GM23338 (cell line): ENCODE results near the gene TMBIM1. TPM values are rescaled to one million over a fixed set of nuclear protein-coding genes. Genes with fewer than 3 reads are reported as not detected.

Source experiments
- ATAC-seq: fragments of 200-7000 bp; cut with Tn5 transposase; 3 replicates; pipeline ENCODE4 v1.9.1; 2020
- DNase-seq: peaks from one replicate; pipeline ENCODE4 v3.0.0-alpha.2; 2015; ENCODE audit warnings: low spot score
- H2AFZ ChIP-seq: fragments of 200-600 bp; sonication (generic); 2 replicates; pipeline ENCODE4 v1.8.0; 2016; ENCODE audit warnings: antibody characterized with exemption, mild to moderate bottlenecking, moderate library complexity
- H3F3A ChIP-seq: fragments of 200-600 bp; sonication (generic); replicated peaks from 2 replicates; pipeline ENCODE4 v1.8.0; 2017; ENCODE audit warnings: antibody characterized with exemption, mixed run types, low read depth
- H3K27ac ChIP-seq: fragments of 200-600 bp; sonication (generic); 2 replicates; pipeline ENCODE4 v1.6.1; 2016; ENCODE audit warnings: low read depth
- H3K27me3 ChIP-seq: fragments of 200-600 bp; sonication (generic); 2 replicates; pipeline ENCODE4 v1.8.0; 2016; ENCODE audit warnings: mild to moderate bottlenecking, mixed run types, moderate library complexity; ENCODE audit not compliant: insufficient read depth
- H3K36me3 ChIP-seq: fragments of 200-600 bp; sonication (generic); 2 replicates; pipeline ENCODE4 v1.8.0; 2016; ENCODE audit warnings: mild to moderate bottlenecking; ENCODE audit not compliant: insufficient read depth
- H3K4me1 ChIP-seq: fragments of 200-600 bp; sonication (generic); 2 replicates; pipeline ENCODE4 v1.8.0; 2016; ENCODE audit warnings: mild to moderate bottlenecking, moderate library complexity; ENCODE audit not compliant: insufficient read depth
- H3K4me2 ChIP-seq: fragments of 200-600 bp; sonication (generic); 2 replicates; pipeline ENCODE4 v1.7.1; 2017; ENCODE audit warnings: mixed run types
- H3K4me3 ChIP-seq: fragments of 200-600 bp; sonication (generic); 2 replicates; pipeline ENCODE4 v1.6.1; 2016; ENCODE audit warnings: mixed run types
- H3K79me2 ChIP-seq: fragments of 200-600 bp; sonication (generic); replicated peaks from 2 replicates; pipeline ENCODE4 v1.8.0; 2017; ENCODE audit warnings: mild to moderate bottlenecking; ENCODE audit not compliant: insufficient read depth
- H3K9me2 ChIP-seq: fragments of 200-600 bp; sonication (generic); 2 replicates; pipeline ENCODE4 v1.8.0; 2017; ENCODE audit not compliant: insufficient read depth
- H4K20me1 ChIP-seq: fragments of 200-600 bp; sonication (generic); replicated peaks from 2 replicates; pipeline ENCODE4 v1.8.0; 2017; ENCODE audit warnings: mild to moderate bottlenecking; ENCODE audit not compliant: insufficient read depth
- H3K27ac Mint-ChIP-seq: 2 replicates; pipeline ENCODE4 v1.8.0; 2020; ENCODE audit warnings: inconsistent platforms, mild to moderate bottlenecking, moderate library complexity, mixed read lengths
- H3K27me3 Mint-ChIP-seq: 3 replicates; pipeline ENCODE4 v1.8.0; 2022; ENCODE audit warnings: low read depth, mild to moderate bottlenecking, moderate library complexity, mixed read lengths, inconsistent platforms; ENCODE audit not compliant: insufficient read depth, poor library complexity
- H3K36me3 Mint-ChIP-seq: 3 replicates; pipeline ENCODE4 v1.8.0; 2021; ENCODE audit warnings: low read depth, mild to moderate bottlenecking, inconsistent platforms, moderate library complexity, mixed read lengths
- H3K4me1 Mint-ChIP-seq: 3 replicates; pipeline ENCODE4 v1.8.0; 2020; ENCODE audit warnings: mild to moderate bottlenecking, inconsistent platforms, mixed read lengths
- H3K4me3 Mint-ChIP-seq: 3 replicates; pipeline ENCODE4 v1.8.0; 2021; ENCODE audit warnings: moderate library complexity, mild to moderate bottlenecking, inconsistent platforms, mixed read lengths
- H3K9me3 Mint-ChIP-seq: 3 replicates; pipeline ENCODE4 v1.8.0; 2020; ENCODE audit warnings: moderate library complexity, mild to moderate bottlenecking, inconsistent platforms, mixed read lengths
- CREB1 ChIP-seq: fragments of 250-450 bp; sonication (Bioruptor Pico); IDR thresholded peaks from 2 replicates; pipeline ENCODE4 v1.5.0; 2020; ENCODE audit warnings: low read depth, mild to moderate bottlenecking, moderate library complexity
- CTCF ChIP-seq, 2 experiments: fragments of 200-600 bp in 1 of 2; sonication (generic) in 1 of 2; conservative IDR thresholded peaks; 2 replicates each; pipeline versions ENCODE4 v1.5.1 to v1.6.1; 2016 to 2017; ENCODE audit warnings: antibody characterized with exemption in 2 of 2, low read depth in 2 of 2, mild to moderate bottlenecking in 2 of 2, moderate library complexity in 1 of 2
- ETS1 ChIP-seq: IDR thresholded peaks from 2 replicates; pipeline ENCODE4 v1.6.1; 2016; ENCODE audit warnings: antibody characterized with exemption
- EZH2 ChIP-seq: fragments of 200-600 bp; sonication (generic); IDR thresholded peaks from one replicate; pipeline ENCODE4 v1.8.0; 2017; ENCODE audit warnings: antibody characterized with exemption, mild to moderate bottlenecking, low read depth; ENCODE audit not compliant: unreplicated experiment
- EZH2phosphoT487 ChIP-seq: fragments of 200-600 bp; sonication (generic); IDR thresholded peaks from one replicate; pipeline ENCODE4 v1.8.1; 2018; ENCODE audit warnings: antibody characterized with exemption; ENCODE audit not compliant: unreplicated experiment
- JUNB ChIP-seq: IDR thresholded peaks from one replicate; pipeline ENCODE4 v1.6.1; 2016; ENCODE audit warnings: antibody characterized with exemption; ENCODE audit not compliant: unreplicated experiment
- NANOG ChIP-seq: IDR thresholded peaks from 2 replicates; pipeline ENCODE4 v1.6.1; 2016; ENCODE audit warnings: antibody characterized with exemption, borderline replicate concordance
- POLR2AphosphoS5 ChIP-seq: IDR thresholded peaks from 2 replicates; pipeline ENCODE4 v1.6.1; 2016; ENCODE audit warnings: antibody characterized with exemption, low read depth
- STAT1 ChIP-seq: IDR thresholded peaks from one replicate; pipeline ENCODE4 v1.6.1; 2016; ENCODE audit warnings: antibody characterized with exemption; ENCODE audit not compliant: unreplicated experiment
- ZNF114 ChIP-seq: fragments of 250-450 bp; sonication (Bioruptor Pico); IDR thresholded peaks from 2 replicates; pipeline ENCODE4 v1.5.0; 2020; ENCODE audit warnings: mild to moderate bottlenecking, moderate library complexity
- ZNF331 ChIP-seq: fragments of 250-450 bp; sonication (Bioruptor Pico); IDR thresholded peaks from 2 replicates; pipeline ENCODE4 v1.5.0; 2020; ENCODE audit warnings: low read depth, mild to moderate bottlenecking, moderate library complexity
- polyA plus RNA-seq: library from polyadenylated mRNA; unstranded; fragments of >200 nt; fragmentation: Nextera tagmentation; extraction: Ambion mirVana; gene quantifications from 2 replicates; pipeline ENCODE4 v1.2.1, GENCODE V29; 2016
- total RNA-seq: library from RNA; depleted of rRNA; stranded (reverse); fragments of >200 nt; shearing (Covaris generic); gene quantifications from 2 replicates; pipeline ENCODE4 v1.2.3, GENCODE V29; 2014
- TF ChIP-seq, protein P1 (sequence below): IDR thresholded peaks from one replicate; pipeline ENCODE4 v1.6.1; 2018; ENCODE audit warnings: antibody characterized with exemption; ENCODE audit not compliant: unreplicated experiment

The TMBIM1 gene
- total and polyA plus RNA-seq, 2 experiments from 2014 or later = 12.0 to 20.8 TPM

GRCh38 chr2:218252509-218253231, 39.6 kb downstream of the TMBIM1 start (continued):
- TF ChIP-seq, protein P1, sequence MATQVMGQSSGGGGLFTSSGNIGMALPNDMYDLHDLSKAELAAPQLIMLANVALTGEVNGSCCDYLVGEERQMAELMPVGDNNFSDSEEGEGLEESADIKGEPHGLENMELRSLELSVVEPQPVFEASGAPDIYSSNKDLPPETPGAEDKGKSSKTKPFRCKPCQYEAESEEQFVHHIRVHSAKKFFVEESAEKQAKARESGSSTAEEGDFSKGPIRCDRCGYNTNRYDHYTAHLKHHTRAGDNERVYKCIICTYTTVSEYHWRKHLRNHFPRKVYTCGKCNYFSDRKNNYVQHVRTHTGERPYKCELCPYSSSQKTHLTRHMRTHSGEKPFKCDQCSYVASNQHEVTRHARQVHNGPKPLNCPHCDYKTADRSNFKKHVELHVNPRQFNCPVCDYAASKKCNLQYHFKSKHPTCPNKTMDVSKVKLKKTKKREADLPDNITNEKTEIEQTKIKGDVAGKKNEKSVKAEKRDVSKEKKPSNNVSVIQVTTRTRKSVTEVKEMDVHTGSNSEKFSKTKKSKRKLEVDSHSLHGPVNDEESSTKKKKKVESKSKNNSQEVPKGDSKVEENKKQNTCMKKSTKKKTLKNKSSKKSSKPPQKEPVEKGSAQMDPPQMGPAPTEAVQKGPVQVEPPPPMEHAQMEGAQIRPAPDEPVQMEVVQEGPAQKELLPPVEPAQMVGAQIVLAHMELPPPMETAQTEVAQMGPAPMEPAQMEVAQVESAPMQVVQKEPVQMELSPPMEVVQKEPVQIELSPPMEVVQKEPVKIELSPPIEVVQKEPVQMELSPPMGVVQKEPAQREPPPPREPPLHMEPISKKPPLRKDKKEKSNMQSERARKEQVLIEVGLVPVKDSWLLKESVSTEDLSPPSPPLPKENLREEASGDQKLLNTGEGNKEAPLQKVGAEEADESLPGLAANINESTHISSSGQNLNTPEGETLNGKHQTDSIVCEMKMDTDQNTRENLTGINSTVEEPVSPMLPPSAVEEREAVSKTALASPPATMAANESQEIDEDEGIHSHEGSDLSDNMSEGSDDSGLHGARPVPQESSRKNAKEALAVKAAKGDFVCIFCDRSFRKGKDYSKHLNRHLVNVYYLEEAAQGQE = no peak
- no peak for TF ChIP-seq STAT1
- TF ChIP-seq ZNF114 = no peak
- TF ChIP-seq CTCF (conservative IDR thresholded peaks at IDR 0.05; ENCODE audit: low read depth in 2 of 2) = no peak
- TF ChIP-seq ZNF331 = no peak
- TF ChIP-seq CREB1 (CRISPR knock-in tag) = no peak
- no peak for TF ChIP-seq EZH2
- TF ChIP-seq EZH2phosphoT487 = no peak
- no peak for TF ChIP-seq NANOG
- no peak for TF ChIP-seq POLR2AphosphoS5

- Histone ChIP-seq H3F3A (0 out of 2 replicates have a peak, but pooled peaks cover 5% of the 10 kb centered on the region), H2AFZ (no peak overlapping the region), H3K4me3 (no peak overlapping the region), H3K4me2 (no peak overlapping the region), H3K36me3 (peaks cover 78% of the 10 kb centered on the region), H4K20me1 (peaks cover 17% of the 10 kb centered on the region), H3K79me2 (peaks cover 4% of the 10 kb centered on the region; the same call in 1 of the 2 replicates), H3K27ac (no peak overlapping the region), H3K9me2 (no peaks in the 10 kb centered on the region), H3K4me1 (no peaks in the 10 kb centered on the region), H3K27me3 (no peaks in the 10 kb centered on the region)
- H3K4me3 Mint-ChIP-seq = no peak overlapping the region
- peaks cover 96% of the 10 kb centered on the region for H3K36me3 Mint-ChIP-seq
- H3K27me3 Mint-ChIP-seq = peaks cover 5% of the 10 kb centered on the region
- no peaks in the 10 kb centered on the region for H3K9me3 Mint-ChIP-seq
- H3K4me1 Mint-ChIP-seq = no peaks in the 10 kb centered on the region
- TF ChIP-seq EZH2 (no peak), ETS1 (no peak), JUNB (no peak), POLR2AphosphoS5 (no peak)
- TF ChIP-seq, protein P1 = no peak
- DNase-seq = no peak
- no peak overlapping the region for H3K27ac Mint-ChIP-seq
- no peak for ATAC-seq
Measured at GRCh38 chr2:218249691-218250090, 42.6 kb downstream of the TMBIM1 start.
